ENCODE data around the gene SAFB2. TPM values are rescaled to one million over a fixed set of nuclear protein-coding genes. Genes with fewer than 3 reads are reported as not detected.
A peak's percentile ranks its signal among the peaks of the same experiment; 100 is the strongest.

SAFB2 gene
- total and polyA plus RNA-seq, 2 of the 13 experiments (the other 11 are each of a cell fraction or from before 2014, with no cell fraction given): 11.2 to 31.5 TPM

DNA sequence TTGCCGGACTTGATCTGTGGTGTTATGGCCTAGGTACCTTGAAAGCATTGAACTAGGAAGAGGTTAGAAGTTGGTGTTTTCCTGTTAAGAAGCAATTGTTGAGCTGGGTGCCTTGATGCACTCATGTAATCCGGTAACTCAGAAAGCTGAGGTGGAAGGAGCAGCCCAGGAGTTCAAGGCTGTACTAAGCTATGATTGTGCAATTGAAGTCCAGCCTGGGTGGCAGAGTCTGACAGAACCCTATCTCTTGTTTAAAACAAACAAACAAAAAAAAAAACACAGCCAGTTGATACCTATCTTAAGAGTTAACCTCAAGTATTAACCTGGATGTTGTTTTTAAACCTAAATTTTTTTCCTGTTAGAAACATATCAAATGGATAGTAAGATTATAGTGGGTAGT is 19.6 kb upstream of the SAFB2 start (continued):
- peak; percentile 31; the same call in 1 of the 2 replicates for TF ChIP-seq NR2C2 (CRISPR knock-in tag; IDR thresholded peaks at IDR 0.05; ENCODE audit: borderline replicate concordance)
- peak; percentile 80 for TF ChIP-seq GATAD2A (CRISPR knock-in tag; IDR thresholded peaks at IDR 0.05)
- TF ChIP-seq ATF4 (CRISPR knock-in tag; IDR thresholded peaks at IDR 0.05): no peak
- peak; percentile 58 for TF ChIP-seq PAXIP1 (CRISPR knock-in tag; conservative IDR thresholded peaks at IDR 0.05)
- 0 out of 2 replicates have a peak, but pooled peaks have one; percentile 12 for TF ChIP-seq TGIF2 (CRISPR knock-in tag; IDR thresholded peaks at IDR 0.05)
- TF ChIP-seq, protein P1, sequence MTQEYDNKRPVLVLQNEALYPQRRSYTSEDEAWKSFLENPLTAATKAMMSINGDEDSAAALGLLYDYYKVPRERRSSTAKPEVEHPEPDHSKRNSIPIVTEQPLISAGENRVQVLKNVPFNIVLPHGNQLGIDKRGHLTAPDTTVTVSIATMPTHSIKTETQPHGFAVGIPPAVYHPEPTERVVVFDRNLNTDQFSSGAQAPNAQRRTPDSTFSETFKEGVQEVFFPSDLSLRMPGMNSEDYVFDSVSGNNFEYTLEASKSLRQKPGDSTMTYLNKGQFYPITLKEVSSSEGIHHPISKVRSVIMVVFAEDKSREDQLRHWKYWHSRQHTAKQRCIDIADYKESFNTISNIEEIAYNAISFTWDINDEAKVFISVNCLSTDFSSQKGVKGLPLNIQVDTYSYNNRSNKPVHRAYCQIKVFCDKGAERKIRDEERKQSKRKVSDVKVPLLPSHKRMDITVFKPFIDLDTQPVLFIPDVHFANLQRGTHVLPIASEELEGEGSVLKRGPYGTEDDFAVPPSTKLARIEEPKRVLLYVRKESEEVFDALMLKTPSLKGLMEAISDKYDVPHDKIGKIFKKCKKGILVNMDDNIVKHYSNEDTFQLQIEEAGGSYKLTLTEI (CRISPR knock-in tag; conservative IDR thresholded peaks at IDR 0.05): no peak
- TF ChIP-seq CEBPG (CRISPR knock-in tag; IDR thresholded peaks at IDR 0.05): peak; percentile 89
- no peak for TF ChIP-seq PHF8 (CRISPR knock-in tag; IDR thresholded peaks at IDR 0.05)
- TF ChIP-seq, protein P2, sequence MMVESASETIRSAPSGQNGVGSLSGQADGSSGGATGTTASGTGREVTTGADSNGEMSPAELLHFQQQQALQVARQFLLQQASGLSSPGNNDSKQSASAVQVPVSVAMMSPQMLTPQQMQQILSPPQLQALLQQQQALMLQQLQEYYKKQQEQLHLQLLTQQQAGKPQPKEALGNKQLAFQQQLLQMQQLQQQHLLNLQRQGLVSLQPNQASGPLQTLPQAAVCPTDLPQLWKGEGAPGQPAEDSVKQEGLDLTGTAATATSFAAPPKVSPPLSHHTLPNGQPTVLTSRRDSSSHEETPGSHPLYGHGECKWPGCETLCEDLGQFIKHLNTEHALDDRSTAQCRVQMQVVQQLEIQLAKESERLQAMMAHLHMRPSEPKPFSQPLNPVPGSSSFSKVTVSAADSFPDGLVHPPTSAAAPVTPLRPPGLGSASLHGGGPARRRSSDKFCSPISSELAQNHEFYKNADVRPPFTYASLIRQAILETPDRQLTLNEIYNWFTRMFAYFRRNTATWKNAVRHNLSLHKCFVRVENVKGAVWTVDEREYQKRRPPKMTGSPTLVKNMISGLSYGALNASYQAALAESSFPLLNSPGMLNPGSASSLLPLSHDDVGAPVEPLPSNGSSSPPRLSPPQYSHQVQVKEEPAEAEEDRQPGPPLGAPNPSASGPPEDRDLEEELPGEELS (CRISPR knock-in tag; IDR thresholded peaks at IDR 0.05): peak; percentile 49
- no peak for TF ChIP-seq BHLHE40 (IDR thresholded peaks at IDR 0.05; ENCODE audit: low read length)
- TF ChIP-seq NR2F6 (IDR thresholded peaks at IDR 0.05): no peak
- TF ChIP-seq NR2F6 (CRISPR knock-in tag; IDR thresholded peaks at IDR 0.05): peak; percentile 43; the same call in 1 of the 2 replicates
- TF ChIP-seq NCOA2 (CRISPR knock-in tag; IDR thresholded peaks at IDR 0.05): 0 out of 2 replicates have a peak, but pooled peaks have one; percentile 18
- peak; percentile 46 for TF ChIP-seq FOXA3 (CRISPR knock-in tag; IDR thresholded peaks at IDR 0.05)
- no peak for TF ChIP-seq ZFP1 (CRISPR knock-in tag; IDR thresholded peaks at IDR 0.05)
